AML-193 (cell line): ENCODE data around the gene ZBTB38.
A peak's percentile ranks its signal among the peaks of the same experiment; 100 is the strongest.

Source experiments
- DNase-seq, 2 experiments: peaks; one replicate each; lab custom pipeline; 2025; lab: John Stamatoyannopoulos, UW

Gene ZBTB38

GRCh38 chr3:141368925-141369794 lies 856 bp downstream of the ZBTB38 start:
- DNase-seq = no peak

- DNase-seq = peak; percentile 68 to 71
Observed at GRCh38 chr3:141370065-141370533, 1.8 kb downstream of the ZBTB38 start.

GRCh38 chr3:141371882-141372281 lies 3.6 kb downstream of the ZBTB38 start:
- DNase-seq = no peak

GRCh38 chr3:141372656-141373055 lies 4.4 kb downstream of the ZBTB38 start:
- no peak for DNase-seq

- no peak for DNase-seq
Observed at GRCh38 chr3:141373232-141373631, 4.9 kb downstream of the ZBTB38 start.

GRCh38 chr3:141373768-141374526 lies 5.6 kb downstream of the ZBTB38 start:
- DNase-seq = no peak

- no peak for DNase-seq
Observed at GRCh38 chr3:141375381-141376301, 7.3 kb downstream of the ZBTB38 start.

- DNase-seq = no peak
Observed at GRCh38 chr3:141377377-141377776, 9.1 kb downstream of the ZBTB38 start.

GRCh38 chr3:141378556-141378955 lies 10.3 kb downstream of the ZBTB38 start:
- DNase-seq = no peak

GRCh38 chr3:141379250-141379966 lies 11.1 kb downstream of the ZBTB38 start:
- no peak for DNase-seq

- DNase-seq = no peak
Observed at GRCh38 chr3:141380279-141380678, 12.0 kb downstream of the ZBTB38 start.

GRCh38 chr3:141380987-141381386 lies 12.7 kb downstream of the ZBTB38 start:
- DNase-seq = no peak

- no peak for DNase-seq
Observed at GRCh38 chr3:141382571-141382970, 14.3 kb downstream of the ZBTB38 start.

- no peak for DNase-seq
Observed at GRCh38 chr3:141383555-141384129, 15.3 kb downstream of the ZBTB38 start.

GRCh38 chr3:141384157-141384556 lies 15.9 kb downstream of the ZBTB38 start:
- DNase-seq = no peak

- DNase-seq = no peak
Observed at GRCh38 chr3:141384575-141384974, 16.3 kb downstream of the ZBTB38 start.

GRCh38 chr3:141385406-141386125 lies 17.3 kb downstream of the ZBTB38 start:
- DNase-seq = no peak

GRCh38 chr3:141386126-141386488 lies 17.8 kb downstream of the ZBTB38 start:
- DNase-seq = no peak

- no peak for DNase-seq
Observed at GRCh38 chr3:141386611-141387111, 18.4 kb downstream of the ZBTB38 start.

GRCh38 chr3:141387516-141387915 lies 19.2 kb downstream of the ZBTB38 start:
- DNase-seq = no peak
